Placental epithelial cell (primary cell): Measurements from ENCODE around the gene IFNB1. TPM values are rescaled to one million over a fixed set of nuclear protein-coding genes. Genes with fewer than 3 reads are reported as not detected.

ENCODE experiments used
- small RNA-seq: library from RNA; depleted of rRNA; stranded (forward); fragments of <200 nt; gene quantifications from one replicate; pipeline ENCODE3, GENCODE V24; 2012
- total RNA-seq: library from RNA; depleted of rRNA; stranded (reverse); fragments of >200 nt; gene quantifications from 2 replicates; pipeline ENCODE4 v1.2.3, GENCODE V29; 2012

IFNB1 gene
- not detected in 2 replicates for total RNA-seq

DNA sequence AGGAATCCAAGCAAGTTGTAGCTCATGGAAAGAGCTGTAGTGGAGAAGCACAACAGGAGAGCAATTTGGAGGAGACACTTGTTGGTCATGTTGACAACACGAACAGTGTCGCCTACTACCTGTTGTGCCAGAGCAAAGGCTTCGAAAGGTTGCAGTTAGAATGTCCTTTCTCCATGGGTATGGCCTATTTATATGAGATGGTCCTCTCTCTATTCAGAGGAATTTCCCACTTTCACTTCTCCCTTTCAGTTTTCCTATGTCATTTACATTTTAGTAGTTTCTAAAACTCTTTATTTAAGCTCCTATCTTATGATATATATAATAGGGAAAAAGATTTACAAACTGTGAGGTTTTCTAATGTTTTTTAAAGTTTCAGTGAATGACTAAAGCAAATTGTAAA, at the start of gene IFNB1:
Gene IFNB1 (minus strand): TSS at position 162 of the 400 bp plus-strand sequence. CDS start 73 bp downstream, at position 89.

DNA sequence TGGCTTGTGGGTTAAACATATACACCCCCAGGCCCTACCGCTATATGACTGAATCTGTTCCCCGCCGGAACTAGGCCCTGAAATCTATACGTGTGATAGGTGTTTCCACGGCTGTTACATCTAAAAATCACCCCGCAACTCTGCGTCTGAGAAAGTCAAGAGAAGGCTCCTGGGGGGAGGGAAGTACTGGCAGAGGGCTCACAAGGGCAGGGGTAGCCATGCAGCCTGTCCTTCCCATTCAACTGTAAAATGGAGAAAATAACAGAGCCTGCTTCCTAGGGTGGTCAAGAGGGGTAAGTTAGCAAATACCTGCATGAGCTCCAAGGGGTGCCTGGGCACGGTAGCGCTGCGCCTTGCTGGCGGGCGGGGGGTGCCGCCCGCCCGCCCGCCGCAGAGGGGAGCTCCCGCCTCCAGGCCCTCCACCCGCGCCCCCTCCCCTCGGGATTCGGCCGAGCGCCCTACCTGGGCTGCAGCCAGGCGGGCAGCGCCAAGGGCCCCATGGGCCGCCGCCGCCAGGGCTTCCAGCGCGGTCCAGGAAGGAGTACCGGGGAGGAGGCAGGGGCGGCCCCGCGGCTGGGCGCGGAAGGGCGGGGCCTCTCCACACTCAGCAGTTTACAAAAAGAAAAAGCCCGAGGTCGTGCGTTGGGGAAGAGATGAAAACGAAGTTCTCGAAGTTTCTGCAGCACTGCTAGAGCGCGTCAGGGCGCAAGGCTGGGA, 46.5 kb downstream of the IFNB1 start, which contains the start of gene HACD4:
Gene HACD4 (minus strand): TSS at position 550 of the 717 bp plus-strand sequence. CDS start 50 bp downstream, at position 500.

Small RNAs within 50 kb of the gene (small RNA-seq; reads per million reads assigned to genes)
- not detected for gene IFNWP4

Other genes starting within 250 kb of the IFNB1 start
- gene HACD4, start 46.3 kb downstream of the IFNB1 start, total RNA-seq: 25.9 and 30.0 TPM in 2 replicates
- gene IFNW1, start 63.9 kb upstream of the IFNB1 start, total RNA-seq: not detected in 2 replicates
- not detected in 2 replicates for gene IFNA21, start 88.7 kb upstream of the IFNB1 start, total RNA-seq
- not detected in 2 replicates for gene IFNA4, start 109.6 kb upstream of the IFNB1 start, total RNA-seq
- not detected in 2 replicates for gene IFNA7, start 124.3 kb upstream of the IFNB1 start, total RNA-seq
- not detected in 2 replicates for gene IFNA10, start 129.2 kb upstream of the IFNB1 start, total RNA-seq
- not detected in 2 replicates for gene IFNA16, start 139.4 kb upstream of the IFNB1 start, total RNA-seq
- not detected in 2 replicates for gene IFNA17, start 150.3 kb upstream of the IFNB1 start, total RNA-seq
- not detected in 2 replicates for gene IFNA14, start 162.1 kb upstream of the IFNB1 start, total RNA-seq
- gene IFNA5, start 227.4 kb upstream of the IFNB1 start, total RNA-seq: not detected in 2 replicates